ENCODE measurements around the gene AP4E1. TPM values are rescaled to one million over a fixed set of nuclear protein-coding genes. Genes with fewer than 3 reads are reported as not detected.

AP4E1 gene
- total RNA-seq (10 to 100 TPM; 11.3 to 11.8 TPM), polyA plus RNA-seq (ENCODE audit: insufficient read depth, low read depth, low replicate concordance) (8.1 TPM)
- long read RNA-seq, donor 1 = 0 reads
- long read RNA-seq, donor 2 = 0 reads

GRCh38 chr15:50908209-50909009 is at the start of gene AP4E1:
AP4E1 (plus strand) TSS chr15:50908683; CDS start chr15:50908779, 96 bp downstream.
- TF ChIP-seq CTCF (IDR thresholded peaks at IDR 0.05) (peak; percentile 99 to 100 (median 99)), POLR2A (IDR thresholded peaks at IDR 0.05) (no peak)
- peak; percentile 94 for DNase-seq
- intact Hi-C loops (cut with DNase I; ENCODE audit: low total_unique reads) = no loop called here
- Histone ChIP-seq H3K27me3 (no peaks in the 10 kb centered on the region), H3K4me1 (peaks cover 21% of the 10 kb centered on the region), H3K36me3 (ENCODE audit: low read depth, missing control alignments) (no peaks in the 10 kb centered on the region), H3K9me3 (no peaks in the 10 kb centered on the region), H3K4me3 (peak within 1 kb of the TSS; percentile 87 to 97), H3K27ac (peak within 1 kb of the TSS; percentile 89 to 97)
- 0% methylated on average over 46 to 91 of the region's 100 CpGs for WGBS, 2 donors

- Histone ChIP-seq H3K36me3 (ENCODE audit: low read depth, missing control alignments) (no peaks in the 10 kb centered on the region), H3K9me3 (no peaks in the 10 kb centered on the region), H3K4me1 (no peaks in the 10 kb centered on the region), H3K27me3 (no peaks in the 10 kb centered on the region), H3K4me3 (no peak overlapping the region), H3K27ac (no peak overlapping the region)
- intact Hi-C loops (cut with DNase I; ENCODE audit: low total_unique reads) = no loop called here
- TF ChIP-seq CTCF (IDR thresholded peaks at IDR 0.05) (no peak), POLR2A (IDR thresholded peaks at IDR 0.05) (no peak)
- DNase-seq = no peak
- 83 to 90% methylated on average over 5 of the region's 5 CpGs for WGBS, 2 donors
Observed at GRCh38 chr15:50860824-50861223, 47.7 kb upstream of the AP4E1 start.

- intact Hi-C loops (cut with DNase I; ENCODE audit: low total_unique reads) = no loop called here
- H3K36me3 ChIP-seq (ENCODE audit: low read depth, missing control alignments) = no peaks in the 10 kb centered on the region
- no peak overlapping the region for H3K27ac ChIP-seq
- no peak for DNase-seq
- no peaks in the 10 kb centered on the region for H3K27me3 ChIP-seq
- TF ChIP-seq POLR2A (IDR thresholded peaks at IDR 0.05) (no peak), CTCF (IDR thresholded peaks at IDR 0.05) (no peak)
- H3K4me1 ChIP-seq = no peaks in the 10 kb centered on the region
- no peaks in the 10 kb centered on the region for H3K9me3 ChIP-seq
- H3K4me3 ChIP-seq = no peak overlapping the region
Observed at GRCh38 chr15:50862553-50862952, 45.9 kb upstream of the AP4E1 start.

- Histone ChIP-seq H3K4me1 (no peaks in the 10 kb centered on the region), H3K4me3 (no peak overlapping the region), H3K27me3 (no peaks in the 10 kb centered on the region), H3K36me3 (ENCODE audit: low read depth, missing control alignments) (no peaks in the 10 kb centered on the region), H3K27ac (no peak overlapping the region), H3K9me3 (no peaks in the 10 kb centered on the region)
- TF ChIP-seq CTCF (IDR thresholded peaks at IDR 0.05) (no peak), POLR2A (IDR thresholded peaks at IDR 0.05) (no peak)
- intact Hi-C loops (cut with DNase I; ENCODE audit: low total_unique reads) = no loop called here
- DNase-seq = no peak
- WGBS, 2 donors = 94 to 96% methylated on average over 1 of the region's 1 CpG
Observed at GRCh38 chr15:50864873-50865272, 43.6 kb upstream of the AP4E1 start.
